ENCODE data around the gene ETV5. TPM values are rescaled to one million over a fixed set of nuclear protein-coding genes. Genes with fewer than 3 reads are reported as not detected.

The ETV5 gene
- total RNA-seq, 1 donor from 2014 or later = 54.1 TPM

- Mint-ChIP-seq H3K4me3 (ENCODE audit: low read depth) (no peak overlapping the region), H3K4me1 (ENCODE audit: low read depth) (no peaks in the 10 kb centered on the region), H3K27me3 (peaks cover 4% of the 10 kb centered on the region), H3K27ac (no peak overlapping the region), H3K9me3 (ENCODE audit: low read depth) (no peaks in the 10 kb centered on the region), H3K36me3 (ENCODE audit: insufficient read depth) (no peaks in the 10 kb centered on the region)
- DNase-seq (ENCODE audit: low spot score, unreplicated experiment) = no peak
- no peak for TF ChIP-seq CTCF (IDR thresholded peaks at IDR 0.05; ENCODE audit: unreplicated experiment)
These were observed 32.9 kb upstream of the ETV5 start for GRCh38 chr3:186141790-186142189.

- no peak overlapping the region for H3K27ac Mint-ChIP-seq
These were observed 29.5 kb upstream of the ETV5 start for GRCh38 chr3:186138272-186138981.

GRCh38 chr3:186137051-186137685, 28.3 kb upstream of the ETV5 start:
- H3K36me3 Mint-ChIP-seq (ENCODE audit: insufficient read depth) = no peaks in the 10 kb centered on the region
- DNase-seq (ENCODE audit: low spot score, unreplicated experiment) = no peak
- peaks cover 2% of the 10 kb centered on the region for H3K27me3 Mint-ChIP-seq
- TF ChIP-seq CTCF (IDR thresholded peaks at IDR 0.05; ENCODE audit: unreplicated experiment) = no peak
- no peaks in the 10 kb centered on the region for H3K9me3 Mint-ChIP-seq (ENCODE audit: low read depth)
- no peak overlapping the region for H3K27ac Mint-ChIP-seq
- no peak overlapping the region for H3K4me3 Mint-ChIP-seq (ENCODE audit: low read depth)
- H3K4me1 Mint-ChIP-seq (ENCODE audit: low read depth) = peaks cover under 1% of the 10 kb centered on the region

More at GRCh38 chr3:186138272-186138981, 29.5 kb upstream of the ETV5 start:
- H3K27me3 Mint-ChIP-seq = peaks cover 4% of the 10 kb centered on the region
- H3K4me1 Mint-ChIP-seq (ENCODE audit: low read depth) = no peaks in the 10 kb centered on the region
- no peak for TF ChIP-seq CTCF (IDR thresholded peaks at IDR 0.05; ENCODE audit: unreplicated experiment)
- H3K4me3 Mint-ChIP-seq (ENCODE audit: low read depth) = no peak overlapping the region
- no peaks in the 10 kb centered on the region for H3K36me3 Mint-ChIP-seq (ENCODE audit: insufficient read depth)
- DNase-seq (ENCODE audit: low spot score, unreplicated experiment) = no peak
- no peaks in the 10 kb centered on the region for H3K9me3 Mint-ChIP-seq (ENCODE audit: low read depth)

GRCh38 chr3:186133980-186134379, 25.1 kb upstream of the ETV5 start:
- H3K9me3 Mint-ChIP-seq (ENCODE audit: low read depth) = no peaks in the 10 kb centered on the region
- H3K4me3 Mint-ChIP-seq (ENCODE audit: low read depth) = no peak overlapping the region

GRCh38 chr3:186132487-186132886, 23.6 kb upstream of the ETV5 start:
- Mint-ChIP-seq H3K27ac (no peak overlapping the region), H3K27me3 (peaks cover 4% of the 10 kb centered on the region), H3K36me3 (ENCODE audit: insufficient read depth) (no peaks in the 10 kb centered on the region), H3K9me3 (ENCODE audit: low read depth) (no peaks in the 10 kb centered on the region), H3K4me3 (ENCODE audit: low read depth) (no peak overlapping the region), H3K4me1 (ENCODE audit: low read depth) (peaks cover 6% of the 10 kb centered on the region)
- no peak for TF ChIP-seq CTCF (IDR thresholded peaks at IDR 0.05; ENCODE audit: unreplicated experiment)
- DNase-seq (ENCODE audit: low spot score, unreplicated experiment) = no peak

More at GRCh38 chr3:186133980-186134379, 25.1 kb upstream of the ETV5 start:
- DNase-seq (ENCODE audit: low spot score, unreplicated experiment) = no peak
- TF ChIP-seq CTCF (IDR thresholded peaks at IDR 0.05; ENCODE audit: unreplicated experiment) = no peak
- peaks cover 6% of the 10 kb centered on the region for H3K4me1 Mint-ChIP-seq (ENCODE audit: low read depth)
- no peaks in the 10 kb centered on the region for H3K36me3 Mint-ChIP-seq (ENCODE audit: insufficient read depth)
- H3K27me3 Mint-ChIP-seq = peaks cover 4% of the 10 kb centered on the region
- no peak overlapping the region for H3K27ac Mint-ChIP-seq
